Fibroblast of the aortic adventitia (primary cell): Measurements from ENCODE around the gene GPR150. TPM values are rescaled to one million over a fixed set of nuclear protein-coding genes. Genes with fewer than 3 reads are reported as not detected.

Experiments
- DNase-seq: peaks from one replicate; pipeline ENCODE4 v3.0.0-alpha.2; 2010; ENCODE audit warnings: low read depth
- H3K4me3 ChIP-seq: 2 replicates; pipeline ENCODE4 v1.5.1; 2011; ENCODE audit warnings: low read depth, mild to moderate bottlenecking, control low read depth, low read length, moderate library complexity
- total RNA-seq: library from RNA; depleted of rRNA; stranded (reverse); fragments of >200 nt; gene quantifications from 2 replicates; pipeline ENCODE4 v1.2.3, GENCODE V29; 2012; ENCODE audit warnings: low replicate concordance
- TF ChIP-seq, protein P1 (sequence below): IDR thresholded peaks from 2 replicates; pipeline ENCODE4 v1.5.1; 2011; ENCODE audit warnings: mild to moderate bottlenecking, low read length, control low read depth, inconsistent platforms; ENCODE audit not compliant: insufficient read depth

The GPR150 gene
- total RNA-seq, 1 donor = 0.27 TPM

DNA sequence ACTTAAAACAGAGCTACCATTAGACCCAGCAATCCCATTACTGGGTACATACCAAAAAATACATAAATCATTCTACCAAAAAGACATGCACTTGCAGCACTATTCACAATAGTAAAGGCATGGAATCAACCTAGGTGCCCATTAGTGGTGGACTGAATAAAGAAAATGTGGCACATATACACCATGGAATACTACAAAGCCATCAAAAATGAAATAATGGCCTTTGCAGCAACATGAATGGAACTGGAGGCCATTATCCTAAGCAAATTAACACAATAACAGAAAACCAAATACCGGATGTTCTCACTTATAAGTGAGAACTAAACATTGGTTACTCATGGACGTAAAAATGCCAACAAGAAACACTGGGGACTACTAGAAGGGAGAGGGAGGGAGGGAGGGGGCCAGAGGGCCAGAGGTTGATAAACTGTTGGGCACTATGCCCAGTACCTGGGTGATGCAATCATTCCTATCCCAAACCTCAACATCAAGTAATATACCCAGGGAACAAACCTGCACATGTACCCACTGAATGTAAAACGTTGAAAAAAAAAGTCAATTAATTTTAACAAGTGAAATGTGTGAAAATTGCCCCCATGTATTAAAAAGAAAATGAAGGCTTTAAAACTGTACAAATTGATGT, 24.5 kb upstream of the GPR150 start:
- DNase-seq = no peak
- TF ChIP-seq, protein P1, sequence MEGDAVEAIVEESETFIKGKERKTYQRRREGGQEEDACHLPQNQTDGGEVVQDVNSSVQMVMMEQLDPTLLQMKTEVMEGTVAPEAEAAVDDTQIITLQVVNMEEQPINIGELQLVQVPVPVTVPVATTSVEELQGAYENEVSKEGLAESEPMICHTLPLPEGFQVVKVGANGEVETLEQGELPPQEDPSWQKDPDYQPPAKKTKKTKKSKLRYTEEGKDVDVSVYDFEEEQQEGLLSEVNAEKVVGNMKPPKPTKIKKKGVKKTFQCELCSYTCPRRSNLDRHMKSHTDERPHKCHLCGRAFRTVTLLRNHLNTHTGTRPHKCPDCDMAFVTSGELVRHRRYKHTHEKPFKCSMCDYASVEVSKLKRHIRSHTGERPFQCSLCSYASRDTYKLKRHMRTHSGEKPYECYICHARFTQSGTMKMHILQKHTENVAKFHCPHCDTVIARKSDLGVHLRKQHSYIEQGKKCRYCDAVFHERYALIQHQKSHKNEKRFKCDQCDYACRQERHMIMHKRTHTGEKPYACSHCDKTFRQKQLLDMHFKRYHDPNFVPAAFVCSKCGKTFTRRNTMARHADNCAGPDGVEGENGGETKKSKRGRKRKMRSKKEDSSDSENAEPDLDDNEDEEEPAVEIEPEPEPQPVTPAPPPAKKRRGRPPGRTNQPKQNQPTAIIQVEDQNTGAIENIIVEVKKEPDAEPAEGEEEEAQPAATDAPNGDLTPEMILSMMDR = no peak
- H3K4me3 ChIP-seq = no peak overlapping the region

DNA sequence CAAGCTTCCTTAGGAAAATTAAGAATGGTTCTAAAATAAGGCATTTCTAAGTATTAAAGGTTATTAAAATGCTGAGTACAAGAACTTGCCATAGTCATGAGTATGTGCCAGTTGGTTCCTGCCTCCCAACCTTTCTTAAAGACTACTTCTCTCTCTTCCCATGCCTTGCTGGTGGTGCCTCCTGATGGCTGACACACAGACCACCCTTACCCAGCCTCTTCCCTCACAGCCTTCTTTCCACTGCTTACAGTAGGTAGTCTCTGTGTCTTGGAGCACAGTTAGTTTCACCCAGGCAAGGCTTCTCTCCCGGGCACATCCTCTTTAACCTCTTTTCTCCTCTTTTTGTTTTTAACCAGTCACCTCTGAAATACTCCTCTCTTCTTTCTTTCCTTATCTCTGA, 20.6 kb upstream of the GPR150 start:
- DNase-seq = no peak
- TF ChIP-seq, protein P1 = no peak
- H3K4me3 ChIP-seq = no peak overlapping the region

DNA sequence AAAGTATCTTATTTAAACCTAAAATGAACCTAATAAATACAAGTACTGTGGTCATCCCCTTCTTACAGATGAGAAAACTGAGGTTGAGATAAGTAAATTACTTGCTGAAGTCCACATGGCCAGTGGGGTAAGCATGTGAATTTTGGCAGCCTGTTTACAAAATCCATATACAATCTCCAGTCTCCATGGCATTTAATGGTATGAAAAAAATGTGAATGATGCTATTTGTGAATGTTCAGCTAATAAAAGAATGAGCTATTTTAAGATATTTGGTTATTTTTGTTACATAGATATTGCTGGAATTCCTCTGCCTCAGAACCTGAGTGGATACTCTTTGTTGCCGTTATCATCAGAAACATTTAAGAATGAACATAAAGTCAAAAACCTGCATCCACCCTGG, 19.3 kb upstream of the GPR150 start:
- DNase-seq = peak; percentile 67
- no peak overlapping the region for H3K4me3 ChIP-seq
- TF ChIP-seq, protein P1 = no peak

DNA sequence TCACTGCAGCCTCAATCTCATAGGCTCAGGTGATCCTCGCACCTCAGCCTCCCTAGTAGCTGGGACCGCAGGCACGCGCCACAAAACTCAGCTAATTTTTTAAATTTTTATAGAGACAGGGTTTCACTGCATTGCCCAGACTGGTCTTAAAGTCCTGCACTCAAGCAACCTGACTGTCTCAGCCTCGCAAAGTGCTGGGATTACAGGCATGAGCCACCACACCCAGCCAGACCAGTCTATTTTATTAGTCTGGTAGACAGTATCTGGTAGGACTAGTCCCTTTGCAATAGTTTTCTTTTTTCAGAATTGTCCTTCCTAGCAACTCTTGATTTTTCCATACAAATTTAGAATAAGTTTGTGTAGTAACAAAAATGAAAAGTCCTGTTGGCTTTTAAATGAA, 14.1 kb upstream of the GPR150 start:
- TF ChIP-seq, protein P1 = no peak
- DNase-seq = no peak
- H3K4me3 ChIP-seq = no peak overlapping the region

DNA sequence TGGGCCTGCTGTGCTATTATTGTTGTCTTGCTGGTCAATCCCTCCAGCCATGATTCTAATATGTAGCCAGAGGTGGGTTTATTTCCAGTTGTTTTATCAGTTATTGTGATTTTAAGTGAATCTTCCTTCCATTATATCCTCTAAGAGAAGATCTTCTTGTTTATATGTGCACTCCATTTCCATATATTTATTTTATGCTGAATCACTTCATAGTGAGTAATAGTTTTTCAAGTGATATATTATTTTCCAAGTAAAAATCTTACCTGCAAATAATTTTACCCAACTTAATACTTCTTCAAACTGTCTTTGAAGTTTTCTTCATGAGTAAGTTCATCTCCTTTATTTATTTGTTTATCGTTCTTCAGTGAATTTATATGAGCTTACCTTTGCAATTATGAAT, 13.5 kb upstream of the GPR150 start:
- DNase-seq = no peak
- TF ChIP-seq, protein P1 = no peak
- no peak overlapping the region for H3K4me3 ChIP-seq

DNA sequence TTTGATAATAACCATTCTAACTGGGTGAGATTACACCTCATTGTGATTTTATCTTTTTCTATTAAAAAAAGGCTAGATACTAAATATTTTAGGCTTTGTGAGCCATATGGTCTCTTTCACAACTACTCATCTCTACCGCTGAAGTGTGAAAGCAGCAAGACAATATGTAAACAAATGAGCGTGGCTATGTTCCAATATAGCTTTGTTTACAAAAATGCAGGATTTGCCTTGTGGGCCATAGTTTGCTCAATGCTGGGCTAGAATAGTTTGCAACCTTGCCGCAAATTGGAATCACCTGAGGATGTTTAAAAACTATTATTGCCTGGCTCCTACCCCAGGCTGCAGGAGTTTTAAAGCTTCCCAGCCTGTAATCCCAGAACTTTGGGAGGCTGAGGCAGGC, 10.2 kb upstream of the GPR150 start:
- DNase-seq = no peak
- no peak overlapping the region for H3K4me3 ChIP-seq
- TF ChIP-seq, protein P1 = no peak

DNA sequence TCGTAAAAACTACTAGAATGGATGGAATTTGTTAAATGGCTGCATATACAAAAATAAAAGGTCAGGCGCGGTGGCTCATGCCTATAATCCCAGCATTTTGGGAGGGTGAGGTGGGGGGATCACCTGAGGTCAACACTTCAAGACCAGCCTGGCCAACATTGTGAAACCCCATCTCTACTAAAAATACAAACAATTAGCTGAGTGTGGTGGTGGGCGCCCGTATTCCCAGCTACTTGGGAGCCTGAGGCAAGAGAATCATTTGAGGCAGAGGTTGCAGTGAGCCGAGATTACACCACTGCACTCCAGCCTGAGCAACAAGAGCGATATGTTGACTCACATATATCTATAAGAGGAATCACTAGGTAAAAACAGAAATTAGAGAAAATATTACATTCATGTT, 9.3 kb upstream of the GPR150 start:
- TF ChIP-seq, protein P1 = no peak
- H3K4me3 ChIP-seq = no peak overlapping the region
- no peak for DNase-seq
